WERI-Rb-1 (cell line): Measurements from ENCODE around the gene UNC5A.

Experiments
- DNase-seq: peaks from one replicate; pipeline ENCODE4 v3.0.0-alpha.2; 2020
- H3K27ac ChIP-seq: fragments of 250-450 bp; sonication (Bioruptor Pico); 2 replicates; pipeline ENCODE4 v1.5.1; 2020; ENCODE audit warnings: mild to moderate bottlenecking, moderate library complexity
- H3K27me3 ChIP-seq: fragments of 250-450 bp; sonication (Bioruptor Pico); 2 replicates; pipeline ENCODE4 v1.5.1; 2021; ENCODE audit warnings: mild to moderate bottlenecking, low read depth, moderate library complexity; ENCODE audit not compliant: insufficient read depth, severe bottlenecking
- H3K36me3 ChIP-seq: fragments of 250-450 bp; sonication (Bioruptor Pico); 2 replicates; pipeline ENCODE4 v1.5.1; 2020; ENCODE audit warnings: mild to moderate bottlenecking, moderate library complexity
- H3K4me3 ChIP-seq: 2 replicates; pipeline ENCODE4 v1.5.1; 2011; ENCODE audit warnings: low read depth, mild to moderate bottlenecking, control low read depth, low read length
- H3K9me3 ChIP-seq: fragments of 250-450 bp; sonication (Bioruptor Pico); 2 replicates; pipeline ENCODE4 v1.5.1; 2021; ENCODE audit warnings: mild to moderate bottlenecking, moderate library complexity; ENCODE audit not compliant: severe bottlenecking
- TF ChIP-seq, protein P1 (sequence below): IDR thresholded peaks from 2 replicates; pipeline ENCODE4 v1.5.1; 2011; ENCODE audit warnings: low read depth, mild to moderate bottlenecking, control low read depth, inconsistent platforms, low read length

Gene UNC5A

DNA sequence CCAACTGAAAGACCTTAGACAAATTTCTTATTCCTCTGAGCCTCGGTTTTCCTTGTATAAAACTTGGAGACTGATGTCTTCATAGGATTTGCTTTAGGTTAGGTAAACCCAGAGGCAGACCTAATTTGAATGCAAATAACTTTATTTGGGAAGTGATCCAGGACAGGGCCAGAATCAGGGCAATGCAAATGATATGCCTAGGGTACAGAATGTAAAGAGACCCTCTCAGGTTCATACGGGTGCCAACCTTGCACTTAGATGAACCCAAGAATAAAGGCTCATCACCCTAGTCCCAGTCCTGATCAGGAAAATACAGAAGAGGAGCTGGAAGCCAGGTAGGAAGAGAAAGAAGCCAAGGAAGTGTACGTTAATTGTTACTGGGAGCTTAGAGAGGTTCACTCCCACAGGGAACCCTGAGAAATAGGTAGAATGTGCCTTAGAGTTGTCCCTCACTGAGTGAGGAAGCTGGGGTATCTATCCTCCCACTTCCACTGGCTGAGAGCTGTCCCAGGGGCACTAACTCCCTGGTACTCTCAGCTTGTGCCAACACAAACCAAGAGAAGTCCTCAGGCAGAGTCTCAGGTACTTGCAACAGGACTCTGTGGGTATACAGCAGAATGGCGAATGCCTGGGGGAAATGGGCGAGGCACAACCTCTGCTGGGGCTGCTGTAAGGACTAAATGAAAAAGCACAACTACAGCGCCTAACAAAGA, 91.9 kb downstream of the UNC5A start:
- H3K27me3 ChIP-seq, result no peaks in the 10 kb centered on the region
- no peak for DNase-seq
- H3K27ac ChIP-seq, result no peak overlapping the region
- H3K4me3 ChIP-seq, result no peak overlapping the region
- H3K36me3 ChIP-seq, result peaks cover 5% of the 10 kb centered on the region
- TF ChIP-seq, protein P1, sequence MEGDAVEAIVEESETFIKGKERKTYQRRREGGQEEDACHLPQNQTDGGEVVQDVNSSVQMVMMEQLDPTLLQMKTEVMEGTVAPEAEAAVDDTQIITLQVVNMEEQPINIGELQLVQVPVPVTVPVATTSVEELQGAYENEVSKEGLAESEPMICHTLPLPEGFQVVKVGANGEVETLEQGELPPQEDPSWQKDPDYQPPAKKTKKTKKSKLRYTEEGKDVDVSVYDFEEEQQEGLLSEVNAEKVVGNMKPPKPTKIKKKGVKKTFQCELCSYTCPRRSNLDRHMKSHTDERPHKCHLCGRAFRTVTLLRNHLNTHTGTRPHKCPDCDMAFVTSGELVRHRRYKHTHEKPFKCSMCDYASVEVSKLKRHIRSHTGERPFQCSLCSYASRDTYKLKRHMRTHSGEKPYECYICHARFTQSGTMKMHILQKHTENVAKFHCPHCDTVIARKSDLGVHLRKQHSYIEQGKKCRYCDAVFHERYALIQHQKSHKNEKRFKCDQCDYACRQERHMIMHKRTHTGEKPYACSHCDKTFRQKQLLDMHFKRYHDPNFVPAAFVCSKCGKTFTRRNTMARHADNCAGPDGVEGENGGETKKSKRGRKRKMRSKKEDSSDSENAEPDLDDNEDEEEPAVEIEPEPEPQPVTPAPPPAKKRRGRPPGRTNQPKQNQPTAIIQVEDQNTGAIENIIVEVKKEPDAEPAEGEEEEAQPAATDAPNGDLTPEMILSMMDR, result no peak
- H3K9me3 ChIP-seq, result no peaks in the 10 kb centered on the region

DNA sequence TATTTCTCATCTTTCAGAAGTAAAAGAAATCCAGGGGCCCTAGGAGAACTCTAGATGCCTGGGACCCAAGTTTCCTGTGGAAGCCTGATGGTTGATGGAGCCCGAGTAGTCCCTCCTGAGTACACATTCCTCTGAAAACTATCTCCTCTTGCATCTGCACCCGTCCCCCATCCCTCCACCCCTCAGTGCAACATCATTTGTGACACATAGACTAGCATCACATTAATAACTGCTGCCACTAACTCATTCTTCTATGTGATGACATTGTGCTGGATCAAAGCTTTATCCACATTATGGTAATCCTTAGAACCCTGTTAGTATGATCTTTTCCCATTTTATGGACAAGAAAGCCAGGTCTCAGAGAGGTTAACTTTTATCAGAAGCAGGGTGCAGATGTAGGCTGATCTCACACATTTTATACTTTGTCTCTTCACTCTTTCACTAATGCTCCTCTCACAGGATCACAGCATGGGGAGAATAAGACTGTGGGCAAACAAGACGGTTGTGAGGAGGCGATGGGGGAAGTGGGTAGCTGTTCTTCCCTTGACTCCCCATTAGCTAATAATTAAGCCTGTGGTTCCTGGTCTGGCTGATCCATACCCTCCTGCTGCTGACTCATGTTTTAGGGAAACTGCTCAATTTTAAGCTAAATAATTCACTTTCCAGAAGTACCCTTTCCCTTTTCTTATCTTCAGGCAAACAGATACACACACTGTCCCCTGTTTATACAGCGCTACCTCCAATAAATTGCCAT, 92.7 kb downstream of the UNC5A start:
- no peaks in the 10 kb centered on the region for H3K9me3 ChIP-seq
- no peak overlapping the region for H3K4me3 ChIP-seq
- no peak overlapping the region for H3K27ac ChIP-seq
- no peak for DNase-seq
- TF ChIP-seq, protein P1, result no peak
- H3K27me3 ChIP-seq, result no peaks in the 10 kb centered on the region
- peaks cover 8% of the 10 kb centered on the region for H3K36me3 ChIP-seq

- H3K36me3 ChIP-seq, result peaks cover 8% of the 10 kb centered on the region
- H3K27ac ChIP-seq, result no peak overlapping the region
- no peak for DNase-seq
- H3K9me3 ChIP-seq, result no peaks in the 10 kb centered on the region
- no peaks in the 10 kb centered on the region for H3K27me3 ChIP-seq
- H3K4me3 ChIP-seq, result no peak overlapping the region
- TF ChIP-seq, protein P1, result no peak
Observed at GRCh38 chr5:176904276-176904675, 93.9 kb downstream of the UNC5A start.

DNA sequence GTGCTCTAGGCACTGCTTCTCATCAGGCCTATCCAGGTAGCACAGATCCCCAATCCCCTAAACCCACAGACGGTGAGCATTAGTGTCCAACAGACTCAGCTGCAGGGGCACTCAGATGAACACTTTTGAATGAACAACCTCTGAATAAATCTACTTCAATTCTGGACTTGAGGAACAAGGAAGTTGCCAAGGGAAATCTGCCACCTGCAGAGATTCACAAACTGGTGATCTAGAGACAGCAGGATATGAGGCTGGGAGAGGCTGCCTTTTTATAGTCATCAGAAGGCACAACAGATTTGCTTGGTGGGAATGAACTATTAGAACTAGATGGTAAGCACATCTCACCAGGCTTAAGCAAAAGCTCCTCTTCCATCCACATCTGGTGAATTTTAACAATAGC, 95.8 kb downstream of the UNC5A start:
- Histone ChIP-seq H3K27ac (no peak overlapping the region), H3K36me3 (peaks cover 8% of the 10 kb centered on the region), H3K27me3 (no peaks in the 10 kb centered on the region), H3K4me3 (no peak overlapping the region), H3K9me3 (no peaks in the 10 kb centered on the region)
- TF ChIP-seq, protein P1, result no peak
- no peak for DNase-seq

GRCh38 chr5:176906796-176907195, 96.4 kb downstream of the UNC5A start:
- Histone ChIP-seq H3K4me3 (no peak overlapping the region), H3K27me3 (no peaks in the 10 kb centered on the region), H3K27ac (no peak overlapping the region), H3K36me3 (peaks cover 8% of the 10 kb centered on the region), H3K9me3 (no peaks in the 10 kb centered on the region)
- TF ChIP-seq, protein P1, result no peak
- no peak for DNase-seq
